GM23338 (cell line): Measurements from ENCODE around the gene EBF4. TPM values are rescaled to one million over a fixed set of nuclear protein-coding genes. Genes with fewer than 3 reads are reported as not detected.

Source experiments
- ATAC-seq: fragments of 200-7000 bp; cut with Tn5 transposase; 3 replicates; pipeline ENCODE4 v1.9.1; 2020
- DNase-seq: peaks from one replicate; pipeline ENCODE4 v3.0.0-alpha.2; 2015; ENCODE audit warnings: low spot score
- H2AFZ ChIP-seq: fragments of 200-600 bp; sonication (generic); 2 replicates; pipeline ENCODE4 v1.8.0; 2016; ENCODE audit warnings: antibody characterized with exemption, mild to moderate bottlenecking, moderate library complexity
- H3F3A ChIP-seq: fragments of 200-600 bp; sonication (generic); replicated peaks from 2 replicates; pipeline ENCODE4 v1.8.0; 2017; ENCODE audit warnings: antibody characterized with exemption, mixed run types, low read depth
- H3K27ac ChIP-seq: fragments of 200-600 bp; sonication (generic); 2 replicates; pipeline ENCODE4 v1.6.1; 2016; ENCODE audit warnings: low read depth
- H3K27me3 ChIP-seq: fragments of 200-600 bp; sonication (generic); 2 replicates; pipeline ENCODE4 v1.8.0; 2016; ENCODE audit warnings: mild to moderate bottlenecking, mixed run types, moderate library complexity; ENCODE audit not compliant: insufficient read depth
- H3K36me3 ChIP-seq: fragments of 200-600 bp; sonication (generic); 2 replicates; pipeline ENCODE4 v1.8.0; 2016; ENCODE audit warnings: mild to moderate bottlenecking; ENCODE audit not compliant: insufficient read depth
- H3K4me1 ChIP-seq: fragments of 200-600 bp; sonication (generic); 2 replicates; pipeline ENCODE4 v1.8.0; 2016; ENCODE audit warnings: mild to moderate bottlenecking, moderate library complexity; ENCODE audit not compliant: insufficient read depth
- H3K4me2 ChIP-seq: fragments of 200-600 bp; sonication (generic); 2 replicates; pipeline ENCODE4 v1.7.1; 2017; ENCODE audit warnings: mixed run types
- H3K4me3 ChIP-seq: fragments of 200-600 bp; sonication (generic); 2 replicates; pipeline ENCODE4 v1.6.1; 2016; ENCODE audit warnings: mixed run types
- H3K79me2 ChIP-seq: fragments of 200-600 bp; sonication (generic); replicated peaks from 2 replicates; pipeline ENCODE4 v1.8.0; 2017; ENCODE audit warnings: mild to moderate bottlenecking; ENCODE audit not compliant: insufficient read depth
- H3K9me2 ChIP-seq: fragments of 200-600 bp; sonication (generic); 2 replicates; pipeline ENCODE4 v1.8.0; 2017; ENCODE audit not compliant: insufficient read depth
- H4K20me1 ChIP-seq: fragments of 200-600 bp; sonication (generic); replicated peaks from 2 replicates; pipeline ENCODE4 v1.8.0; 2017; ENCODE audit warnings: mild to moderate bottlenecking; ENCODE audit not compliant: insufficient read depth
- H3K27ac Mint-ChIP-seq: 2 replicates; pipeline ENCODE4 v1.8.0; 2020; ENCODE audit warnings: inconsistent platforms, mild to moderate bottlenecking, moderate library complexity, mixed read lengths
- H3K27me3 Mint-ChIP-seq: 3 replicates; pipeline ENCODE4 v1.8.0; 2022; ENCODE audit warnings: low read depth, mild to moderate bottlenecking, moderate library complexity, mixed read lengths, inconsistent platforms; ENCODE audit not compliant: insufficient read depth, poor library complexity
- H3K36me3 Mint-ChIP-seq: 3 replicates; pipeline ENCODE4 v1.8.0; 2021; ENCODE audit warnings: low read depth, mild to moderate bottlenecking, inconsistent platforms, moderate library complexity, mixed read lengths
- H3K4me1 Mint-ChIP-seq: 3 replicates; pipeline ENCODE4 v1.8.0; 2020; ENCODE audit warnings: mild to moderate bottlenecking, inconsistent platforms, mixed read lengths
- H3K4me3 Mint-ChIP-seq: 3 replicates; pipeline ENCODE4 v1.8.0; 2021; ENCODE audit warnings: moderate library complexity, mild to moderate bottlenecking, inconsistent platforms, mixed read lengths
- H3K9me3 Mint-ChIP-seq: 3 replicates; pipeline ENCODE4 v1.8.0; 2020; ENCODE audit warnings: moderate library complexity, mild to moderate bottlenecking, inconsistent platforms, mixed read lengths
- CREB1 ChIP-seq: fragments of 250-450 bp; sonication (Bioruptor Pico); IDR thresholded peaks from 2 replicates; pipeline ENCODE4 v1.5.0; 2020; ENCODE audit warnings: low read depth, mild to moderate bottlenecking, moderate library complexity
- CTCF ChIP-seq, 2 experiments: fragments of 200-600 bp in 1 of 2; sonication (generic) in 1 of 2; conservative IDR thresholded peaks; 2 replicates each; pipeline versions ENCODE4 v1.5.1 to v1.6.1; 2016 to 2017; ENCODE audit warnings: antibody characterized with exemption in 2 of 2, low read depth in 2 of 2, mild to moderate bottlenecking in 2 of 2, moderate library complexity in 1 of 2
- EZH2phosphoT487 ChIP-seq: fragments of 200-600 bp; sonication (generic); IDR thresholded peaks from one replicate; pipeline ENCODE4 v1.8.1; 2018; ENCODE audit warnings: antibody characterized with exemption; ENCODE audit not compliant: unreplicated experiment
- POLR2AphosphoS5 ChIP-seq: IDR thresholded peaks from 2 replicates; pipeline ENCODE4 v1.6.1; 2016; ENCODE audit warnings: antibody characterized with exemption, low read depth
- REST ChIP-seq: IDR thresholded peaks from one replicate; pipeline ENCODE4 v1.6.1; 2018; ENCODE audit warnings: antibody characterized with exemption; ENCODE audit not compliant: unreplicated experiment
- STAT1 ChIP-seq: IDR thresholded peaks from one replicate; pipeline ENCODE4 v1.6.1; 2016; ENCODE audit warnings: antibody characterized with exemption; ENCODE audit not compliant: unreplicated experiment
- ZNF114 ChIP-seq: fragments of 250-450 bp; sonication (Bioruptor Pico); IDR thresholded peaks from 2 replicates; pipeline ENCODE4 v1.5.0; 2020; ENCODE audit warnings: mild to moderate bottlenecking, moderate library complexity
- ZNF462 ChIP-seq: fragments of 250-450 bp; sonication (Bioruptor Pico); IDR thresholded peaks from 2 replicates; pipeline ENCODE4 v1.5.0; 2020; ENCODE audit warnings: mild to moderate bottlenecking, moderate library complexity
- polyA plus RNA-seq: library from polyadenylated mRNA; unstranded; fragments of >200 nt; fragmentation: Nextera tagmentation; extraction: Ambion mirVana; gene quantifications from 2 replicates; pipeline ENCODE4 v1.2.1, GENCODE V29; 2016
- total RNA-seq: library from RNA; depleted of rRNA; stranded (reverse); fragments of >200 nt; shearing (Covaris generic); gene quantifications from 2 replicates; pipeline ENCODE4 v1.2.3, GENCODE V29; 2014

EBF4 gene
- total and polyA plus RNA-seq, 2 experiments from 2014 or later = 0.66 to 1.6 TPM

GRCh38 chr20:2688041-2688591 lies 4.5 kb upstream of the EBF4 start:
- H3K27me3 Mint-ChIP-seq = peaks cover 53% of the 10 kb centered on the region
- peak; percentile 87 for DNase-seq
- peaks cover 3% of the 10 kb centered on the region; the same call in 1 of the 3 replicates for H3K36me3 Mint-ChIP-seq
- H3K4me1 Mint-ChIP-seq = peaks cover 17% of the 10 kb centered on the region
- peak overlapping the region; percentile 44; the same call in 2 of the 3 replicates for H3K4me3 Mint-ChIP-seq
- no peak overlapping the region for H3K27ac Mint-ChIP-seq
- peak overlapping the region; percentile 33; the same call in 1 of the 2 replicates for H3K4me3 ChIP-seq
- no peak overlapping the region for H3K27ac ChIP-seq
- no peak overlapping the region for H2AFZ ChIP-seq
- ATAC-seq = peak; percentile 79
- H3K79me2 ChIP-seq = no peaks in the 10 kb centered on the region
- H3K4me2 ChIP-seq = peak overlapping the region; percentile 65
- H3K36me3 ChIP-seq = no peaks in the 10 kb centered on the region
- H3K4me1 ChIP-seq = peaks cover 10% of the 10 kb centered on the region; the same call in 1 of the 2 replicates
- H3K27me3 ChIP-seq = peaks cover 69% of the 10 kb centered on the region
- H3K9me2 ChIP-seq = no peaks in the 10 kb centered on the region
- peaks cover 9% of the 10 kb centered on the region; the same call in 2 of the 3 replicates for H3K9me3 Mint-ChIP-seq
- H4K20me1 ChIP-seq = peaks cover 5% of the 10 kb centered on the region; the same call in 1 of the 2 replicates
- H3F3A ChIP-seq = peaks cover 7% of the 10 kb centered on the region; the same call in 1 of the 2 replicates
- TF ChIP-seq CTCF (conservative IDR thresholded peaks at IDR 0.05; ENCODE audit: low read depth in 2 of 2) = peak; percentile 93 to 95
- no peak for TF ChIP-seq CREB1 (CRISPR knock-in tag)

- H3K9me3 Mint-ChIP-seq = peaks cover 9% of the 10 kb centered on the region; the same call in 2 of the 3 replicates
- peaks cover 21% of the 10 kb centered on the region; the same call in 1 of the 2 replicates for H3K4me1 ChIP-seq
- no peak overlapping the region for H2AFZ ChIP-seq
- H3K9me2 ChIP-seq = no peaks in the 10 kb centered on the region
- no peak for ATAC-seq
- H3K4me3 ChIP-seq = no peak overlapping the region
- H4K20me1 ChIP-seq = peaks cover 11% of the 10 kb centered on the region; the same call in 1 of the 2 replicates
- H3K79me2 ChIP-seq = no peaks in the 10 kb centered on the region
- H3K27ac ChIP-seq = no peak overlapping the region
- peaks cover 7% of the 10 kb centered on the region; the same call in 1 of the 3 replicates for H3K36me3 Mint-ChIP-seq
- H3K27me3 ChIP-seq = peaks cover 86% of the 10 kb centered on the region
- peaks cover 7% of the 10 kb centered on the region; the same call in 1 of the 2 replicates for H3F3A ChIP-seq
- H3K27me3 Mint-ChIP-seq = peaks cover 68% of the 10 kb centered on the region
- H3K4me1 Mint-ChIP-seq = peaks cover 25% of the 10 kb centered on the region
- DNase-seq = no peak
- no peaks in the 10 kb centered on the region for H3K36me3 ChIP-seq
- H3K27ac Mint-ChIP-seq = no peak overlapping the region
- no peak overlapping the region for H3K4me3 Mint-ChIP-seq
- H3K4me2 ChIP-seq = no peak overlapping the region
- TF ChIP-seq REST (no peak), EZH2phosphoT487 (no peak), STAT1 (no peak), ZNF462 (no peak), POLR2AphosphoS5 (no peak), ZNF114 (no peak), CREB1 (CRISPR knock-in tag) (no peak)
Observed at GRCh38 chr20:2690213-2690612, 2.4 kb upstream of the EBF4 start.
